Motor neuron (in vitro differentiated cells): ENCODE data around the gene TNFRSF18. TPM values are rescaled to one million over a fixed set of nuclear protein-coding genes. Genes with fewer than 3 reads are reported as not detected.

Experiments used
- ATAC-seq, 8 experiments: fragments of 200-7000 bp; cut with Tn5 transposase; replicated peaks in 6 of 8; 2 replicates each; pipeline ENCODE4 v1.8.0; 2021; ENCODE audit warnings: mild to moderate bottlenecking in 8 of 8, moderate library complexity in 8 of 8
- H3K27ac ChIP-seq, 2 donors: fragments of 250-450 bp; sonication (Bioruptor Pico); 2 replicates each; pipeline ENCODE4 v1.9.0; 2021; ENCODE audit warnings: antibody characterized with exemption in 2 of 2, mild to moderate bottlenecking in 2 of 2, moderate library complexity in 1 of 2
- H3K4me1 ChIP-seq, 2 donors: fragments of 250-450 bp; sonication (Bioruptor Pico); replicated peaks in 1 of 2; 2 replicates each; pipeline ENCODE4 v1.6.1; 2021; ENCODE audit warnings: antibody characterized with exemption in 2 of 2, mild to moderate bottlenecking in 2 of 2, moderate library complexity in 1 of 2
- H3K4me3 ChIP-seq, 5 donors: fragments of 250-450 bp; sonication (Bioruptor Pico); 2 replicates each; pipeline ENCODE4 v1.9.0; 2021; ENCODE audit warnings: antibody characterized with exemption in 5 of 5, mild to moderate bottlenecking in 5 of 5, moderate library complexity in 4 of 5
- WGBS, 10 experiments: fragments of 450-650 bp; shearing (Covaris generic); methylation state at CpG; one replicate each; pipeline ENCODE4 v1.0.0; 2022; 5-methylcytosine and 5-hydroxymethylcytosine counted together
- in situ Hi-C, 9 experiments: fragments of 400-800 bp; cut with MboI; loops; one replicate each; pipeline ENCODE4 v1.15.0; 2021; ENCODE audit warnings: low sequenced_read_pairs in 9 of 9, low pct_unique_long_range_greater_than_20kb in 2 of 9; ENCODE audit not compliant: unreplicated experiment in 9 of 9
- total RNA-seq, 8 experiments: library from RNA; unstranded; fragments of 300-600 nt; gene quantifications; 2 replicates each; pipeline versions ENCODE4 v1.2.3 to v1.2.4, GENCODE V29; 2022

The TNFRSF18 gene
- total RNA-seq, 8 experiments from 2014 or later = 0.24 to 0.49 TPM; not detected in 6

- in situ Hi-C loops = no loop called here
- WGBS, 10 experiments = 2 to 80% (median 14%) methylated on average over 1 to 24 of the region's 24 CpGs
- Histone ChIP-seq H3K4me3 (peak overlapping the region; percentile 70 to 98 (median 93)), H3K27ac (peak overlapping the region; percentile 92 to 98), H3K4me1 (peaks cover 26 to 29% of the 10 kb centered on the region in 2 donors)
- peak in 3 of 8 experiments; percentile 17 to 40 (median 32) for ATAC-seq
Observed at GRCh38 chr1:1230656-1231399, 24.4 kb upstream of the TNFRSF18 start.

- Histone ChIP-seq H3K27ac (no peak overlapping the region), H3K4me3 (no peak overlapping the region), H3K4me1 (peaks cover 26 to 29% of the 10 kb centered on the region in 2 donors)
- 89 to 100% (median 94%) methylated on average over 2 to 11 of the region's 19 CpGs; no CpG with 5 or more reads in 6 of the 10 experiments for WGBS, 10 experiments
- ATAC-seq = no peak
- in situ Hi-C loops = no loop called here
Observed at GRCh38 chr1:1229770-1230169, 23.4 kb upstream of the TNFRSF18 start.

- Histone ChIP-seq H3K4me1 (peaks cover 23 to 24% of the 10 kb centered on the region in 2 donors), H3K4me3 (no peak overlapping the region), H3K27ac (no peak overlapping the region)
- WGBS, 10 experiments = 94 to 100% (median 95%) methylated on average over 1 to 19 of the region's 28 CpGs; no CpG with 5 or more reads in 4 of the 10 experiments
- in situ Hi-C loops = no loop called here
- no peak for ATAC-seq
Observed at GRCh38 chr1:1228596-1229321, 22.4 kb upstream of the TNFRSF18 start.

GRCh38 chr1:1228187-1228586 is 21.8 kb upstream of the TNFRSF18 start:
- in situ Hi-C loops = no loop called here
- H3K4me1 ChIP-seq = peaks cover 17 to 18% of the 10 kb centered on the region in 2 donors
- ATAC-seq = no peak
- no peak overlapping the region for H3K27ac ChIP-seq
- no peak overlapping the region for H3K4me3 ChIP-seq
- WGBS, 10 experiments = 60 to 96% (median 95%) methylated on average over 1 to 19 of the region's 30 CpGs; no CpG with 5 or more reads in 5 of the 10 experiments

GRCh38 chr1:1227386-1227785 is 21.0 kb upstream of the TNFRSF18 start:
- WGBS, 10 experiments = 95 to 100% (median 97%) methylated on average over 4 to 11 of the region's 25 CpGs; no CpG with 5 or more reads in 7 of the 10 experiments
- Histone ChIP-seq H3K4me1 (peaks cover 9 to 10% of the 10 kb centered on the region in 2 donors), H3K27ac (no peak overlapping the region), H3K4me3 (no peak overlapping the region)
- in situ Hi-C loops = no loop called here
- ATAC-seq = no peak

- no peak overlapping the region for H3K4me3 ChIP-seq
- ATAC-seq = no peak
- 85 to 95% (median 91%) methylated on average over 4 to 20 of the region's 44 CpGs; no CpG with 5 or more reads in 6 of the 10 experiments for WGBS, 10 experiments
- in situ Hi-C loops = no loop called here
- no peak overlapping the region for H3K27ac ChIP-seq
- peaks cover 9 to 10% of the 10 kb centered on the region in 2 donors for H3K4me1 ChIP-seq
Observed at GRCh38 chr1:1226566-1227362, 20.4 kb upstream of the TNFRSF18 start.

- no peak overlapping the region for H3K4me3 ChIP-seq
- peaks cover 9 to 10% of the 10 kb centered on the region in 2 donors for H3K4me1 ChIP-seq
- in situ Hi-C loops = no loop called here
- H3K27ac ChIP-seq = no peak overlapping the region
- ATAC-seq = no peak
- 87 to 100% (median 98%) methylated on average over 1 to 14 of the region's 18 CpGs; no CpG with 5 or more reads in 2 of the 10 experiments for WGBS, 10 experiments
Observed at GRCh38 chr1:1225913-1226312, 19.5 kb upstream of the TNFRSF18 start.

GRCh38 chr1:1225238-1225845 is 18.9 kb upstream of the TNFRSF18 start:
- in situ Hi-C loops = no loop called here
- no peak overlapping the region for H3K4me3 ChIP-seq
- 73 to 100% (median 96%) methylated on average over 1 to 13 of the region's 34 CpGs; no CpG with 5 or more reads in 5 of the 10 experiments for WGBS, 10 experiments
- no peak overlapping the region for H3K27ac ChIP-seq
- ATAC-seq = peak in 1 of 8 experiments; percentile 13
- peaks cover 4 to 5% of the 10 kb centered on the region in 2 donors for H3K4me1 ChIP-seq

- Histone ChIP-seq H3K27ac (no peak overlapping the region), H3K4me1 (no peaks in the 10 kb centered on the region), H3K4me3 (no peak overlapping the region)
- in situ Hi-C loops = no loop called here
- ATAC-seq = no peak
- 98 to 100% (median 100%) methylated on average over 1 to 12 of the region's 21 CpGs; no CpG with 5 or more reads in 7 of the 10 experiments for WGBS, 10 experiments
Observed at GRCh38 chr1:1223891-1224290, 17.5 kb upstream of the TNFRSF18 start.

- Histone ChIP-seq H3K27ac (no peak overlapping the region), H3K4me3 (no peak overlapping the region), H3K4me1 (no peaks in the 10 kb centered on the region)
- ATAC-seq = no peak
- in situ Hi-C loops = no loop called here
- WGBS, 10 experiments = 88 to 100% (median 100%) methylated on average over 1 to 9 of the region's 15 CpGs; no CpG with 5 or more reads in 5 of the 10 experiments
Observed at GRCh38 chr1:1223321-1223720, 16.9 kb upstream of the TNFRSF18 start.

GRCh38 chr1:1222575-1223225 is 16.3 kb upstream of the TNFRSF18 start:
- in situ Hi-C loops = no loop called here
- no peak for ATAC-seq
- Histone ChIP-seq H3K4me1 (no peaks in the 10 kb centered on the region), H3K27ac (no peak overlapping the region), H3K4me3 (no peak overlapping the region)
- WGBS, 10 experiments = 70 to 100% (median 95%) methylated on average over 1 to 39 of the region's 44 CpGs; no CpG with 5 or more reads in 1 of the 10 experiments
